ENCODE results near the gene ZBTB5. TPM values are rescaled to one million over a fixed set of nuclear protein-coding genes. Genes with fewer than 3 reads are reported as not detected.
A peak's percentile ranks its signal among the peaks of the same experiment; 100 is the strongest.
"Not testable (repeated sequence)": the region's sequence is repeated elsewhere in the genome, so short reads cannot be mapped to it uniquely, and the experiment has no call there.

ZBTB5 gene
- total and polyA plus RNA-seq, 4 donors = 3.2 to 21.9 (median 8.3) TPM

DNA sequence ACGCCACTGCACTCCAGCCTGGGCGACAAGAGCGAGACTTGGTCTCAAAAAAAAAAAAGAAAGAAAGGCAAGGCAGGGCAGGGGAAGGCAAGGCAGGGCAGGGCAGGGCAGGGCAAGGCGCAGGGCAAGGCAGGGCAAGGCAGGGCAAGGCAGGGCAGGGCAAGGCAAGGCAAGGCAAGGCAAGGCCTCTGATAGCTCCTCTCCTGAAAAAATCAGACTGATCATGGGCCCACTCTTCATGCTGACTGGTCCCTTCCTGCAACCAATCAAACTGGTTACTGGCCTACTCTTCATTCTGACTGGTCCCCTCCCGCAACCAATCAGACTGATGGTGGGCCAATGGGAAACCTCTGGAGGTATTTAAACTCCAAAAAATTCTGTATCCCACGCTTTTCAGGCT lies 3.4 kb upstream of the ZBTB5 start:
- no peaks in the 10 kb centered on the region for H3K9me3 ChIP-seq (ENCODE audit: control insufficient read depth in 4 of 4, insufficient read depth in 3 of 4, low read length in 3 of 4)
- no peak for ATAC-seq (ENCODE audit: insufficient read depth, low FRiP score)
- TF ChIP-seq, protein P1, sequence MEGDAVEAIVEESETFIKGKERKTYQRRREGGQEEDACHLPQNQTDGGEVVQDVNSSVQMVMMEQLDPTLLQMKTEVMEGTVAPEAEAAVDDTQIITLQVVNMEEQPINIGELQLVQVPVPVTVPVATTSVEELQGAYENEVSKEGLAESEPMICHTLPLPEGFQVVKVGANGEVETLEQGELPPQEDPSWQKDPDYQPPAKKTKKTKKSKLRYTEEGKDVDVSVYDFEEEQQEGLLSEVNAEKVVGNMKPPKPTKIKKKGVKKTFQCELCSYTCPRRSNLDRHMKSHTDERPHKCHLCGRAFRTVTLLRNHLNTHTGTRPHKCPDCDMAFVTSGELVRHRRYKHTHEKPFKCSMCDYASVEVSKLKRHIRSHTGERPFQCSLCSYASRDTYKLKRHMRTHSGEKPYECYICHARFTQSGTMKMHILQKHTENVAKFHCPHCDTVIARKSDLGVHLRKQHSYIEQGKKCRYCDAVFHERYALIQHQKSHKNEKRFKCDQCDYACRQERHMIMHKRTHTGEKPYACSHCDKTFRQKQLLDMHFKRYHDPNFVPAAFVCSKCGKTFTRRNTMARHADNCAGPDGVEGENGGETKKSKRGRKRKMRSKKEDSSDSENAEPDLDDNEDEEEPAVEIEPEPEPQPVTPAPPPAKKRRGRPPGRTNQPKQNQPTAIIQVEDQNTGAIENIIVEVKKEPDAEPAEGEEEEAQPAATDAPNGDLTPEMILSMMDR (IDR thresholded peaks at IDR 0.05; ENCODE audit: control extremely low read depth, extremely low read depth) = no peak
- 93 to 99% methylated on average over 6 of the region's 6 CpGs for WGBS, 2 donors
- H3K9ac ChIP-seq (ENCODE audit: insufficient read depth in 1 of 2, low read length in 2 of 2) = no peak overlapping the region
- no peak overlapping the region for H3K27ac ChIP-seq (ENCODE audit: low read depth in 1 of 2, low read length in 1 of 2)
- no peak for DNase-seq
- H3K4me1 ChIP-seq (ENCODE audit: control insufficient read depth in 5 of 5, insufficient read depth in 5 of 5, low read length in 5 of 5) = peaks cover 0 to 8% (median 3%) of the 10 kb centered on the region in 5 donors
- no peak overlapping the region for H3K4me3 ChIP-seq
- no peaks in the 10 kb centered on the region for H3K27me3 ChIP-seq (ENCODE audit: control insufficient read depth in 3 of 3, insufficient read depth in 3 of 3, low read length in 2 of 3)
- peaks cover 0 to 3% (median 0%) of the 10 kb centered on the region in 4 donors for H3K36me3 ChIP-seq (ENCODE audit: control insufficient read depth in 4 of 4, insufficient read depth in 4 of 4, low read length in 4 of 4)

DNA sequence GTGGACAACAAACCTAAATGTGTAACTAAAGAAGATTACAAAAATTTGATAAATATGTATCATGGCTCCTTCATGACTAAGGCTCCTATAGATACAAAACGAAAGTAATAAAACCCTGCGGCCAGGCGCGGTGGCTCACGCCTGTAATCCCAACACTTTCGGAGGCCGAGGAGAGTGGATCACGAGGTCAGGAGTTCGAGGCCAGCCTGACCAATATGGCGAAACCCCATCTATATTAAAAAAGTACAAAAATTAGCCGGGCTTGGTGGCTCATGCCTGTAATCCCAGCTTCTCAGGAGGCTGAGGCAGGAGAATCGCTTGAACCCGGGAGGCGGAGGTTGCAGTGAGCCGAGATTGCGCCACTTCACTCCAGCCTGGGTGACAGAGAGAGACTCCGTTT lies 2.3 kb upstream of the ZBTB5 start:
- 95 to 96% methylated on average over 17 of the region's 17 CpGs for WGBS, 2 donors

DNA sequence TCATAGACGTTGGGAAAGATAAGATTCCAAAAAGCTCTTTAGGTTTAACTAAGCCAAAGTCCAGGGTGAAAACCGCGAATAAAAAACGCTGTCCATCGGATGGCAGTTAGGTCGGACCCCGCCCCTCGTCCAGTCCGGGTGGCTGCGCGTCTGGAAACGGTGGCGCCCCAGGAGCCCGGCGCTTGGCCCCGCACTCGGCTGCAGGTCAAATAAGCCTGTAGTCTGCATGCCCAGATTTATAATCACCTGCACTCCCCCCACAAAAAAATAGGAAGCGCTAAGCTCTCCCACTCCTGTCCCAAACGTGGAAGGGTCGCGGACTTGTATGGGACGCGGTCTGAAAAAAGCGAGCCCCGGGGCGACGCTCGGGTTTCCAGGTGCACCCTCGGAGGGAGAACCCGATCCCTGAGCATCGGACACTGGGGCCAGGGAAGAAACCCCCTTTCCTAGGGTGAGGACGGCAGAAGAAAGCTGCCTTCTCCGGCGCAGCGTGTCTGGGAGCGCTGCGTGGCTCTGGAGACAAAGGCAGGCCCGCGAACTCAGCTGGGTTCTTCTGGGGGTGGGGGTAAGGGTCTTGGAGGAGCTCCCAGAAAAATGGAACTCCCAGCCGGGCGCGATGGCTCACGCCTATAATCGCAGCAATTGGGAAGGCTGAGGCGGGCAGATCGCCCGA lies 923 bp upstream of the ZBTB5 start:
- TF ChIP-seq, protein P1 (IDR thresholded peaks at IDR 0.05; ENCODE audit: control extremely low read depth, extremely low read depth) = no peak
- peaks cover 0 to 18% (median 8%) of the 10 kb centered on the region in 5 donors for H3K4me1 ChIP-seq (ENCODE audit: control insufficient read depth in 5 of 5, insufficient read depth in 5 of 5, low read length in 5 of 5)
- H3K36me3 ChIP-seq (ENCODE audit: control insufficient read depth in 4 of 4, insufficient read depth in 4 of 4, low read length in 4 of 4) = peaks cover 0 to 3% (median 0%) of the 10 kb centered on the region in 4 donors
- 1% methylated on average over 47 of the region's 47 CpGs for WGBS, 2 donors
- DNase-seq = peak; percentile 88 to 92 (median 89)
- no peaks in the 10 kb centered on the region for H3K9me3 ChIP-seq (ENCODE audit: control insufficient read depth in 4 of 4, insufficient read depth in 3 of 4, low read length in 3 of 4)
- H3K27me3 ChIP-seq (ENCODE audit: control insufficient read depth in 3 of 3, insufficient read depth in 3 of 3, low read length in 2 of 3) = no peaks in the 10 kb centered on the region
- peak overlapping the region; percentile 74 to 99 for H3K27ac ChIP-seq (ENCODE audit: low read depth in 1 of 2, low read length in 1 of 2)
- ATAC-seq (ENCODE audit: insufficient read depth, low FRiP score) = peak; percentile 16
- H3K9ac ChIP-seq (ENCODE audit: insufficient read depth in 1 of 2, low read length in 2 of 2) = peak overlapping the region; percentile 72 to 87
- peak overlapping the region; percentile 44 for H3K4me3 ChIP-seq

More for the DNA sequence above, 2.3 kb upstream of the ZBTB5 start:
- H3K9me3 ChIP-seq (ENCODE audit: control insufficient read depth in 4 of 4, insufficient read depth in 3 of 4, low read length in 3 of 4); H3K9ac ChIP-seq (ENCODE audit: insufficient read depth in 1 of 2, low read length in 2 of 2); H3K27ac ChIP-seq (ENCODE audit: low read depth in 1 of 2, low read length in 1 of 2); ATAC-seq (ENCODE audit: insufficient read depth, low FRiP score); H3K4me3 ChIP-seq; H3K36me3 ChIP-seq (ENCODE audit: control insufficient read depth in 4 of 4, insufficient read depth in 4 of 4, low read length in 4 of 4); DNase-seq; H3K27me3 ChIP-seq (ENCODE audit: control insufficient read depth in 3 of 3, insufficient read depth in 3 of 3, low read length in 2 of 3): not testable (repeated sequence)
- H3K4me1 ChIP-seq (ENCODE audit: control insufficient read depth in 5 of 5, insufficient read depth in 5 of 5, low read length in 5 of 5) = peaks cover 0 to 16% (median 7%) of the 10 kb centered on the region in 5 donors

DNA sequence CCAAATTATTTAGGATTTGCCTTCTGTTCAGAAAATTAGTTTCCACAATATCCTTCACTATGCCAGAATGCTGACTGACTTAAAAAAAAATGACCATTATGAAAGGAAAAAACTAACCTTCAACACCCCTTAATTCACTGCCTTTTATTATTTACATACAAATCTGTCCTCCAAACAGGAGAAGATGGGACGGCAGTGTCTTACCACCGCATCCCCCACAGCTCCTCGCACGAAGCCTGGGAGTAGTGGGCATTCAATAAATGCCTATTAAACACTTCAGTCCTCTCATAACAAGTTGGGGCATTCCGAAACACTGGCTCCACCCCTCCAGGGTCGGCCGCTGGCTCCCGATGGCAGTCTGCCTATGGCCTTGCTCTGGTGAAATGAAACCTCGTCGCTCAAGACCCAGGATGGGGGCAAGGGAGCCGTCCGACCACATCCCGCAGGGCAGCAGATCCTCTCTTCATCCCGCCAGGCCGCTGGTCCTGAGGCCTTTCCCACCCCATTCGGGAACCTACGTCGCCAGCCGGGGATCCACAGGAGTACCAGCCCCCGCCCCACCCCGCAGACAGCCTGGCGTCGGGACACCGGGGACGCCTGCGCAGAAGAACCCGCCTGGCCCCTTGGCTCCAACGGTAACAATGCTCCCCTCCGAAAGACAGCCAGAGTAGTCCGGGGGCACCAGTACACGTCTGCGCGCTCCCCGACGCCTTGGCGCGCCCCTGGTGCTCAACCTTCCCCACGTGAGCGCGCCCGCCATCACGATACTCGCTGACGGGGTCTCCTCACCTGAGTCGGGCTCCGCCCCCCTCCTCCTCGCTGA lies 613 bp downstream of the ZBTB5 start:
- H3K9ac ChIP-seq (ENCODE audit: insufficient read depth in 1 of 2, low read length in 2 of 2) = peak overlapping the region; percentile 96 to 99
- H3K27me3 ChIP-seq (ENCODE audit: control insufficient read depth in 3 of 3, insufficient read depth in 3 of 3, low read length in 2 of 3) = no peaks in the 10 kb centered on the region
- H3K36me3 ChIP-seq (ENCODE audit: control insufficient read depth in 4 of 4, insufficient read depth in 4 of 4, low read length in 4 of 4) = peaks cover 0 to 3% (median 0%) of the 10 kb centered on the region in 4 donors
- WGBS, 2 donors = 0% methylated on average over 33 to 47 of the region's 47 CpGs
- peak overlapping the region; percentile 87 for H3K4me3 ChIP-seq
- no peaks in the 10 kb centered on the region for H3K9me3 ChIP-seq (ENCODE audit: control insufficient read depth in 4 of 4, insufficient read depth in 3 of 4, low read length in 3 of 4)
- peak overlapping the region; percentile 95 to 99 for H3K27ac ChIP-seq (ENCODE audit: low read depth in 1 of 2, low read length in 1 of 2)
- ATAC-seq (ENCODE audit: insufficient read depth, low FRiP score) (peak; percentile 14), DNase-seq (peak; percentile 82 to 87 (median 86))
- TF ChIP-seq, protein P1 (IDR thresholded peaks at IDR 0.05; ENCODE audit: control extremely low read depth, extremely low read depth) = no peak
- H3K4me1 ChIP-seq (ENCODE audit: control insufficient read depth in 5 of 5, insufficient read depth in 5 of 5, low read length in 5 of 5) = peaks cover 0 to 18% (median 8%) of the 10 kb centered on the region in 5 donors

Data from lung (tissue), 12 donors.